Brain microvascular endothelial cell (primary cell): ENCODE data around the gene TOM1L2.
A peak's percentile ranks its signal among the peaks of the same experiment; 100 is the strongest.

Experiments used
- DNase-seq: peaks from one replicate; pipeline ENCODE4 v3.0.0-alpha.2; 2020
- H3K27ac ChIP-seq: fragments of 250-450 bp; sonication (Bioruptor Pico); 2 replicates; pipeline ENCODE4 v1.5.1; 2020; ENCODE audit warnings: mild to moderate bottlenecking, moderate library complexity
- H3K27me3 ChIP-seq: fragments of 250-450 bp; sonication (Bioruptor Pico); replicated peaks from 2 replicates; pipeline ENCODE4 v1.5.1; 2020; ENCODE audit warnings: mild to moderate bottlenecking
- H3K36me3 ChIP-seq: fragments of 250-450 bp; sonication (Bioruptor Pico); replicated peaks from 2 replicates; pipeline ENCODE4 v1.5.1; 2020; ENCODE audit warnings: mild to moderate bottlenecking
- H3K4me3 ChIP-seq: 2 replicates; pipeline ENCODE4 v1.5.1; 2011; ENCODE audit warnings: low read depth, mild to moderate bottlenecking, control low read depth, low read length, moderate library complexity
- CTCF ChIP-seq: IDR thresholded peaks from 2 replicates; pipeline ENCODE4 v1.5.1; 2011; ENCODE audit warnings: low read depth, mild to moderate bottlenecking, moderate library complexity, low read length, control low read depth, inconsistent platforms; ENCODE audit errors: missing control alignments
- in situ Hi-C: cut with HindIII; loops from 2 replicates; pipeline ENCODE4 v1.10.0; 2017; ENCODE audit warnings: low sequenced_read_pairs, low pct_ligation_motif_present

TOM1L2 gene

GRCh38 chr17:17906418-17907215, 65.6 kb downstream of the TOM1L2 start:
- no peak overlapping the region for H3K27ac ChIP-seq
- no peaks in the 10 kb centered on the region for H3K36me3 ChIP-seq
- no peak for DNase-seq
- H3K27me3 ChIP-seq, result no peaks in the 10 kb centered on the region
- H3K4me3 ChIP-seq, result no peak overlapping the region
- in situ Hi-C loops, result no loop called here
- no peak for TF ChIP-seq CTCF

DNA sequence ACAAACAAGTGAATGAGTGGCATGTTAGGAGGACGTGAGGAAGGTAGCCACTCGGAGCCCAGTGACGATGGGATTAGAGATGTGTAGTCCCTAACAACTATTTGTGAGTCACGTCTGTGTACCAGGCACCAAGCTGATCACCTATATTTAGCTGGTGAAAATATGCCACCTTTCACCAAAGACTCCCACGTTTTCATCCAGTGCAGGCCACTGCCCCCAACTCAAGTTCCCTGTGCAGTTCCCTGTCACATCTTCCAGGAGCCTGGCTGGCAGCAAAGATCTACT, 67.2 kb downstream of the TOM1L2 start:
- TF ChIP-seq CTCF, result no peak
- no peak for DNase-seq
- Histone ChIP-seq H3K27ac (no peak overlapping the region), H3K4me3 (no peak overlapping the region), H3K36me3 (no peaks in the 10 kb centered on the region), H3K27me3 (no peaks in the 10 kb centered on the region)
- in situ Hi-C loops, result no loop called here

- Histone ChIP-seq H3K4me3 (no peak overlapping the region), H3K27me3 (no peaks in the 10 kb centered on the region), H3K27ac (no peak overlapping the region), H3K36me3 (no peaks in the 10 kb centered on the region)
- TF ChIP-seq CTCF, result no peak
- in situ Hi-C loops, result no loop called here
- DNase-seq, result no peak
These were observed 67.8 kb downstream of the TOM1L2 start for GRCh38 chr17:17904166-17905035.

DNA sequence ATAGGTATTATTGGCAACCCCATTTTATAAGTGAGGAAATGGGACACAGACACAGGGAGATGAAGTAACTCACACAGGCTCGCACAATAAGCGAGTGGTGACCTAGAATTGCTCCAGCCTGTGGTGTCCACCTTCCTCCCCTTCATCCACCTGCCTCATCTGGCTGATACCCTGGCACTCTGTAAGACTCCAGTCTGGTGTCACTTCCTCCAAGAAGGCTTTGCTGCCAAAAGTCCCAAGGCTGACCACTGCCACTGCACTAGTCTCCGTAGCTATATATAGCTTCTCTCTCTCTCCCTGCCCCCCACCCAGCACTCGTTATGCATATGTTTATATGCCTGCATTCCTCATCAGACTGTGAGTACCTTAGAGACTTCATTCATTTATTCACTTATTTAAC, 69.3 kb downstream of the TOM1L2 start:
- Histone ChIP-seq H3K4me3 (no peak overlapping the region), H3K36me3 (peaks cover 2% of the 10 kb centered on the region), H3K27me3 (no peaks in the 10 kb centered on the region), H3K27ac (no peak overlapping the region)
- in situ Hi-C loops, result no loop called here
- TF ChIP-seq CTCF, result no peak
- DNase-seq, result no peak

DNA sequence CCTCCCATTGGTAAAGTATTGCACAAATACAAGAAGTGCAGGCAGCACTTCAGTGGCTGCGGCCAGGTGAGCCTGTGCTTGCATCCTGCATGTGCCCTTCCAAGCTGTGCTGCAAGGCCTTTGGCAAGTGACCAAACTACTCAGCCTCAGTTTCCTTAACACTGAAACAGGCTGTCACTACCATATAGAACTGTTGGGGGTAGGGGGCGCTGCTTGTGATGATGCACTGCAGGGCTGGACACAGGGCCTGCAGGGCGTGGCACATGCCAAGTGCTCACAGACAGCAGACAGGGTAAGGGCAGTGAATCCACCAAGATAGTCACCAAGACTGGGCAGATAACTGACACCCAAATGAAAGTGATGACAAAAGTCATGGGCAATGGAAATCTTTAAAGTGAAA, 69.8 kb downstream of the TOM1L2 start:
- Histone ChIP-seq H3K27me3 (no peaks in the 10 kb centered on the region), H3K27ac (no peak overlapping the region), H3K36me3 (peaks cover 2% of the 10 kb centered on the region), H3K4me3 (no peak overlapping the region)
- DNase-seq, result no peak
- in situ Hi-C loops, result no loop called here
- TF ChIP-seq CTCF, result peak; percentile 7
